OCI-LY3 (cell line): ENCODE results near the gene NUP98.

Experiments used
- H2AFZ ChIP-seq: fragments of 200-600, 300-600 bp; shearing (Covaris generic); 2 replicates; pipeline ENCODE4 v1.6.0; 2014; ENCODE audit warnings: antibody characterized with exemption, low read depth, low read length
- H3K27ac ChIP-seq: fragments of 200-600, 300-600 bp; sonication (generic); 2 replicates; pipeline ENCODE4 v1.5.1; 2014; ENCODE audit warnings: mild to moderate bottlenecking, low read length, moderate library complexity, mixed read lengths
- H3K27me3 ChIP-seq: fragments of 200-600, 300-600 bp; sonication (generic); 2 replicates; pipeline ENCODE4 v1.6.1; 2014; ENCODE audit warnings: low read depth, low read length, mixed read lengths
- H3K36me3 ChIP-seq: fragments of 200-600, 300-600 bp; sonication (generic); replicated peaks from 2 replicates; pipeline ENCODE3; 2014; ENCODE audit warnings: low read depth, low read length, mixed read lengths
- H3K4me1 ChIP-seq: fragments of 300-600, 200-600 bp; sonication (generic); 2 replicates; pipeline ENCODE4 v1.6.1; 2014; ENCODE audit warnings: low read length, mixed read lengths
- H3K4me2 ChIP-seq: fragments of 200-600, 300-600 bp; sonication (generic); 2 replicates; pipeline ENCODE4 v1.6.1; 2014; ENCODE audit warnings: low read length, mixed read lengths
- H3K4me3 ChIP-seq: fragments of 300-600, 200-600 bp; sonication (generic); 2 replicates; pipeline ENCODE4 v1.5.1; 2014; ENCODE audit warnings: antibody characterized with exemption, mild to moderate bottlenecking, low read length, moderate library complexity
- H3K79me2 ChIP-seq: fragments of 300-600, 200-600 bp; shearing (Covaris generic); 2 replicates; pipeline ENCODE4 v1.6.1; 2014; ENCODE audit warnings: mild to moderate bottlenecking, low read length, mixed read lengths
- H3K9ac ChIP-seq: fragments of 300-600, 200-600 bp; shearing (Covaris generic); 2 replicates; pipeline ENCODE4 v1.6.0; 2014; ENCODE audit warnings: mild to moderate bottlenecking, low read length, moderate library complexity
- H3K9me3 ChIP-seq: fragments of 200-600, 300-600 bp; shearing (Covaris generic); 2 replicates; pipeline ENCODE4 v1.6.1; 2014; ENCODE audit warnings: low read length, mixed read lengths; ENCODE audit not compliant: insufficient read depth
- H4K20me1 ChIP-seq: fragments of 200-600, 300-600 bp; sonication (generic); 2 replicates; pipeline ENCODE4 v1.6.1; 2016; ENCODE audit warnings: low read length, mixed read lengths; ENCODE audit not compliant: insufficient read depth
- EZH2phosphoT487 ChIP-seq: fragments of 200-600 bp; shearing (Covaris generic); IDR thresholded peaks from 2 replicates; pipeline ENCODE4 v1.6.1; 2018; ENCODE audit warnings: antibody characterized with exemption, mixed run types, low read depth
- TF ChIP-seq, protein P1 (sequence below): fragments of 200-600, 300-600 bp; sonication (generic); IDR thresholded peaks from 2 replicates; pipeline ENCODE4 v1.5.1; 2014; ENCODE audit warnings: antibody characterized with exemption, low read length, low read depth

Gene NUP98

GRCh38 chr11:3720997-3721396 lies 76.4 kb downstream of the NUP98 start:
- H3K27ac ChIP-seq: no peak overlapping the region
- no peak overlapping the region for H3K4me2 ChIP-seq
- H3K9ac ChIP-seq: no peak overlapping the region
- no peak overlapping the region for H3K4me3 ChIP-seq
- H3K36me3 ChIP-seq: peaks cover 61% of the 10 kb centered on the region
- no peaks in the 10 kb centered on the region for H3K9me3 ChIP-seq
- H3K79me2 ChIP-seq: peaks cover 3% of the 10 kb centered on the region; the same call in 1 of the 2 replicates
- peaks cover 4% of the 10 kb centered on the region; the same call in 1 of the 2 replicates for H3K4me1 ChIP-seq
- H3K27me3 ChIP-seq: no peaks in the 10 kb centered on the region
- H2AFZ ChIP-seq: no peak overlapping the region
- H4K20me1 ChIP-seq: no peaks in the 10 kb centered on the region
- no peak for TF ChIP-seq EZH2phosphoT487
- TF ChIP-seq, protein P1, sequence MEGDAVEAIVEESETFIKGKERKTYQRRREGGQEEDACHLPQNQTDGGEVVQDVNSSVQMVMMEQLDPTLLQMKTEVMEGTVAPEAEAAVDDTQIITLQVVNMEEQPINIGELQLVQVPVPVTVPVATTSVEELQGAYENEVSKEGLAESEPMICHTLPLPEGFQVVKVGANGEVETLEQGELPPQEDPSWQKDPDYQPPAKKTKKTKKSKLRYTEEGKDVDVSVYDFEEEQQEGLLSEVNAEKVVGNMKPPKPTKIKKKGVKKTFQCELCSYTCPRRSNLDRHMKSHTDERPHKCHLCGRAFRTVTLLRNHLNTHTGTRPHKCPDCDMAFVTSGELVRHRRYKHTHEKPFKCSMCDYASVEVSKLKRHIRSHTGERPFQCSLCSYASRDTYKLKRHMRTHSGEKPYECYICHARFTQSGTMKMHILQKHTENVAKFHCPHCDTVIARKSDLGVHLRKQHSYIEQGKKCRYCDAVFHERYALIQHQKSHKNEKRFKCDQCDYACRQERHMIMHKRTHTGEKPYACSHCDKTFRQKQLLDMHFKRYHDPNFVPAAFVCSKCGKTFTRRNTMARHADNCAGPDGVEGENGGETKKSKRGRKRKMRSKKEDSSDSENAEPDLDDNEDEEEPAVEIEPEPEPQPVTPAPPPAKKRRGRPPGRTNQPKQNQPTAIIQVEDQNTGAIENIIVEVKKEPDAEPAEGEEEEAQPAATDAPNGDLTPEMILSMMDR: no peak

DNA sequence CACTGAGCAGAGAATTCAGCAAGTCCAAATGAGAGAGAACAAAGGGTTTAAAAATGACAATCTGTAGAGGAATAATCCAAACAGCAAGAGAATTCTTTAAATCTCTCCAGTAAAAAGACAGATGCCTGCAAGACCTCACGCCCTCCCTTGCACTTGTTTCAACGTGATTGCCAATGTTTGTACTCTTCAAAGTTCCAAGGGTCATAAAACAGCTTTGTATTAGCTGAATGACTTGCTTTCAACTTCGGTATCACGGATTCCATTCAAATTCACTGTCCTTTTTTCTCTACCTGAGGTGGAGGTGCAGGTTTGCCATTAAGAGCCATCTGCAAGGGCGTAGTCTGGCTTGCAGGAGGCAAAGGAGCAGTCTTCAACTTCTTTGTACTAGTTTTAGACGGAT lies 85.1 kb downstream of the NUP98 start:
- no peak overlapping the region for H2AFZ ChIP-seq
- no peaks in the 10 kb centered on the region for H4K20me1 ChIP-seq
- H3K27ac ChIP-seq: no peak overlapping the region
- no peaks in the 10 kb centered on the region for H3K27me3 ChIP-seq
- H3K9ac ChIP-seq: no peak overlapping the region
- H3K79me2 ChIP-seq: no peaks in the 10 kb centered on the region; the same call in none of the 2 replicates
- no peaks in the 10 kb centered on the region for H3K4me1 ChIP-seq
- H3K36me3 ChIP-seq: peaks cover 71% of the 10 kb centered on the region
- H3K9me3 ChIP-seq: no peaks in the 10 kb centered on the region
- TF ChIP-seq, protein P1: no peak
- no peak for TF ChIP-seq EZH2phosphoT487
- H3K4me2 ChIP-seq: no peak overlapping the region
- no peak overlapping the region for H3K4me3 ChIP-seq

- Histone ChIP-seq H3K27ac (no peak overlapping the region), H3K9me3 (no peaks in the 10 kb centered on the region), H2AFZ (no peak overlapping the region), H3K4me1 (no peaks in the 10 kb centered on the region), H3K9ac (no peak overlapping the region), H3K4me3 (no peak overlapping the region), H3K4me2 (no peak overlapping the region), H4K20me1 (no peaks in the 10 kb centered on the region), H3K36me3 (peaks cover 64% of the 10 kb centered on the region), H3K79me2 (no peaks in the 10 kb centered on the region; the same call in none of the 2 replicates), H3K27me3 (no peaks in the 10 kb centered on the region)
- TF ChIP-seq, protein P1: no peak
These were observed 86.7 kb downstream of the NUP98 start for GRCh38 chr11:3710485-3711259.

- H3K36me3 ChIP-seq: peaks cover 67% of the 10 kb centered on the region
- H3K79me2 ChIP-seq: no peaks in the 10 kb centered on the region; the same call in none of the 2 replicates
- no peak overlapping the region for H2AFZ ChIP-seq
- H3K27me3 ChIP-seq: no peaks in the 10 kb centered on the region
- no peaks in the 10 kb centered on the region for H3K9me3 ChIP-seq
- H3K4me1 ChIP-seq: no peaks in the 10 kb centered on the region
- no peak overlapping the region for H3K4me2 ChIP-seq
- H4K20me1 ChIP-seq: no peaks in the 10 kb centered on the region
- H3K27ac ChIP-seq: no peak overlapping the region
- H3K4me3 ChIP-seq: no peak overlapping the region
- TF ChIP-seq EZH2phosphoT487: no peak
- TF ChIP-seq, protein P1: no peak
- no peak overlapping the region for H3K9ac ChIP-seq
These were observed 87.4 kb downstream of the NUP98 start for GRCh38 chr11:3709977-3710376.
